ENCODE results near the gene HOXC9.

DNA sequence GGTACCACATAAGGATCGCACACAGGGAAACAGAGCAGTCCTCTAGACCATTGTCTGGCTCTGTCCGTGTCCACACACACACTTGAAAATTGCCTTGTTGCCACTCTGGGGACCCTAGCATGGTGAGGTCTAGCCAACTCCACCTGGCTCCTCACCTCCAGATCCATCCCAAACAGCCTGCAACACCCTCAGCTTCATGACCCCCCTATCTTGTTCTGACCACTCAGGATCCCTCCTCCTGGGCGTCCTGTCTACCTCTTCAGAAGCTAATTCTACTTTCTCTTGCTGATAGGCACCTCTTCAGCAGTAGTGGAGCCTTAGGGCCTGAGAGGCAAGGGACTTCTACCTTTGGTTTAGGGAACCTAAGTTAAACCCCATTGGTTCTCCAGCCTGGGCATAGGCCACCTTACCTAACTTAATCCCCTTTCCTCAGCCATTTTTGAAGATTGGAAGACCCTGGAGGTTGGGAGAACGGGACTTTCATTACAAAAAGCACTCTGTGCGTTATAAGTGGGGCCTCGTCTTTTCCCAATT lies 32.2 kb downstream of the HOXC9 start:
- TF ChIP-seq, protein P1, sequence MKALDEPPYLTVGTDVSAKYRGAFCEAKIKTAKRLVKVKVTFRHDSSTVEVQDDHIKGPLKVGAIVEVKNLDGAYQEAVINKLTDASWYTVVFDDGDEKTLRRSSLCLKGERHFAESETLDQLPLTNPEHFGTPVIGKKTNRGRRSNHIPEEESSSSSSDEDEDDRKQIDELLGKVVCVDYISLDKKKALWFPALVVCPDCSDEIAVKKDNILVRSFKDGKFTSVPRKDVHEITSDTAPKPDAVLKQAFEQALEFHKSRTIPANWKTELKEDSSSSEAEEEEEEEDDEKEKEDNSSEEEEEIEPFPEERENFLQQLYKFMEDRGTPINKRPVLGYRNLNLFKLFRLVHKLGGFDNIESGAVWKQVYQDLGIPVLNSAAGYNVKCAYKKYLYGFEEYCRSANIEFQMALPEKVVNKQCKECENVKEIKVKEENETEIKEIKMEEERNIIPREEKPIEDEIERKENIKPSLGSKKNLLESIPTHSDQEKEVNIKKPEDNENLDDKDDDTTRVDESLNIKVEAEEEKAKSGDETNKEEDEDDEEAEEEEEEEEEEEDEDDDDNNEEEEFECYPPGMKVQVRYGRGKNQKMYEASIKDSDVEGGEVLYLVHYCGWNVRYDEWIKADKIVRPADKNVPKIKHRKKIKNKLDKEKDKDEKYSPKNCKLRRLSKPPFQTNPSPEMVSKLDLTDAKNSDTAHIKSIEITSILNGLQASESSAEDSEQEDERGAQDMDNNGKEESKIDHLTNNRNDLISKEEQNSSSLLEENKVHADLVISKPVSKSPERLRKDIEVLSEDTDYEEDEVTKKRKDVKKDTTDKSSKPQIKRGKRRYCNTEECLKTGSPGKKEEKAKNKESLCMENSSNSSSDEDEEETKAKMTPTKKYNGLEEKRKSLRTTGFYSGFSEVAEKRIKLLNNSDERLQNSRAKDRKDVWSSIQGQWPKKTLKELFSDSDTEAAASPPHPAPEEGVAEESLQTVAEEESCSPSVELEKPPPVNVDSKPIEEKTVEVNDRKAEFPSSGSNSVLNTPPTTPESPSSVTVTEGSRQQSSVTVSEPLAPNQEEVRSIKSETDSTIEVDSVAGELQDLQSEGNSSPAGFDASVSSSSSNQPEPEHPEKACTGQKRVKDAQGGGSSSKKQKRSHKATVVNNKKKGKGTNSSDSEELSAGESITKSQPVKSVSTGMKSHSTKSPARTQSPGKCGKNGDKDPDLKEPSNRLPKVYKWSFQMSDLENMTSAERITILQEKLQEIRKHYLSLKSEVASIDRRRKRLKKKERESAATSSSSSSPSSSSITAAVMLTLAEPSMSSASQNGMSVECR (CRISPR knock-in tag; IDR thresholded peaks at IDR 0.05; ENCODE audit: borderline replicate concordance), result no peak
- TF ChIP-seq CBFB (CRISPR knock-in tag; IDR thresholded peaks at IDR 0.05; ENCODE audit: low read depth), result no peak
- TF ChIP-seq, protein P2, sequence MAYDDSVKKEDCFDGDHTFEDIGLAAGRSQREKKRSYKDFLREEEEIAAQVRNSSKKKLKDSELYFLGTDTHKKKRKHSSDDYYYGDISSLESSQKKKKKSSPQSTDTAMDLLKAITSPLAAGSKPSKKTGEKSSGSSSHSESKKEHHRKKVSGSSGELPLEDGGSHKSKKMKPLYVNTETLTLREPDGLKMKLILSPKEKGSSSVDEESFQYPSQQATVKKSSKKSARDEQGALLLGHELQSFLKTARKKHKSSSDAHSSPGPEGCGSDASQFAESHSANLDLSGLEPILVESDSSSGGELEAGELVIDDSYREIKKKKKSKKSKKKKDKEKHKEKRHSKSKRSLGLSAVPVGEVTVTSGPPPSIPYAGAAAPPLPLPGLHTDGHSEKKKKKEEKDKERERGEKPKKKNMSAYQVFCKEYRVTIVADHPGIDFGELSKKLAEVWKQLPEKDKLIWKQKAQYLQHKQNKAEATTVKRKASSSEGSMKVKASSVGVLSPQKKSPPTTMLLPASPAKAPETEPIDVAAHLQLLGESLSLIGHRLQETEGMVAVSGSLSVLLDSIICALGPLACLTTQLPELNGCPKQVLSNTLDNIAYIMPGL (CRISPR knock-in tag; IDR thresholded peaks at IDR 0.05), result no peak
- TF ChIP-seq, protein P3, sequence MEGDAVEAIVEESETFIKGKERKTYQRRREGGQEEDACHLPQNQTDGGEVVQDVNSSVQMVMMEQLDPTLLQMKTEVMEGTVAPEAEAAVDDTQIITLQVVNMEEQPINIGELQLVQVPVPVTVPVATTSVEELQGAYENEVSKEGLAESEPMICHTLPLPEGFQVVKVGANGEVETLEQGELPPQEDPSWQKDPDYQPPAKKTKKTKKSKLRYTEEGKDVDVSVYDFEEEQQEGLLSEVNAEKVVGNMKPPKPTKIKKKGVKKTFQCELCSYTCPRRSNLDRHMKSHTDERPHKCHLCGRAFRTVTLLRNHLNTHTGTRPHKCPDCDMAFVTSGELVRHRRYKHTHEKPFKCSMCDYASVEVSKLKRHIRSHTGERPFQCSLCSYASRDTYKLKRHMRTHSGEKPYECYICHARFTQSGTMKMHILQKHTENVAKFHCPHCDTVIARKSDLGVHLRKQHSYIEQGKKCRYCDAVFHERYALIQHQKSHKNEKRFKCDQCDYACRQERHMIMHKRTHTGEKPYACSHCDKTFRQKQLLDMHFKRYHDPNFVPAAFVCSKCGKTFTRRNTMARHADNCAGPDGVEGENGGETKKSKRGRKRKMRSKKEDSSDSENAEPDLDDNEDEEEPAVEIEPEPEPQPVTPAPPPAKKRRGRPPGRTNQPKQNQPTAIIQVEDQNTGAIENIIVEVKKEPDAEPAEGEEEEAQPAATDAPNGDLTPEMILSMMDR (IDR thresholded peaks at IDR 0.05), result no peak
- TF ChIP-seq, protein P4, sequence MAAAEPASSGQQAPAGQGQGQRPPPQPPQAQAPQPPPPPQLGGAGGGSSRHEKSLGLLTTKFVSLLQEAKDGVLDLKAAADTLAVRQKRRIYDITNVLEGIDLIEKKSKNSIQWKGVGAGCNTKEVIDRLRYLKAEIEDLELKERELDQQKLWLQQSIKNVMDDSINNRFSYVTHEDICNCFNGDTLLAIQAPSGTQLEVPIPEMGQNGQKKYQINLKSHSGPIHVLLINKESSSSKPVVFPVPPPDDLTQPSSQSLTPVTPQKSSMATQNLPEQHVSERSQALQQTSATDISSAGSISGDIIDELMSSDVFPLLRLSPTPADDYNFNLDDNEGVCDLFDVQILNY (CRISPR knock-in tag; IDR thresholded peaks at IDR 0.05), result no peak
- TF ChIP-seq, protein P5, sequence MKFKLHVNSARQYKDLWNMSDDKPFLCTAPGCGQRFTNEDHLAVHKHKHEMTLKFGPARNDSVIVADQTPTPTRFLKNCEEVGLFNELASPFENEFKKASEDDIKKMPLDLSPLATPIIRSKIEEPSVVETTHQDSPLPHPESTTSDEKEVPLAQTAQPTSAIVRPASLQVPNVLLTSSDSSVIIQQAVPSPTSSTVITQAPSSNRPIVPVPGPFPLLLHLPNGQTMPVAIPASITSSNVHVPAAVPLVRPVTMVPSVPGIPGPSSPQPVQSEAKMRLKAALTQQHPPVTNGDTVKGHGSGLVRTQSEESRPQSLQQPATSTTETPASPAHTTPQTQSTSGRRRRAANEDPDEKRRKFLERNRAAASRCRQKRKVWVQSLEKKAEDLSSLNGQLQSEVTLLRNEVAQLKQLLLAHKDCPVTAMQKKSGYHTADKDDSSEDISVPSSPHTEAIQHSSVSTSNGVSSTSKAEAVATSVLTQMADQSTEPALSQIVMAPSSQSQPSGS (CRISPR knock-in tag; IDR thresholded peaks at IDR 0.05; ENCODE audit: borderline replicate concordance, low read depth), result no peak
- TF ChIP-seq, protein P6, sequence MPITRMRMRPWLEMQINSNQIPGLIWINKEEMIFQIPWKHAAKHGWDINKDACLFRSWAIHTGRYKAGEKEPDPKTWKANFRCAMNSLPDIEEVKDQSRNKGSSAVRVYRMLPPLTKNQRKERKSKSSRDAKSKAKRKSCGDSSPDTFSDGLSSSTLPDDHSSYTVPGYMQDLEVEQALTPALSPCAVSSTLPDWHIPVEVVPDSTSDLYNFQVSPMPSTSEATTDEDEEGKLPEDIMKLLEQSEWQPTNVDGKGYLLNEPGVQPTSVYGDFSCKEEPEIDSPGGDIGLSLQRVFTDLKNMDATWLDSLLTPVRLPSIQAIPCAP (CRISPR knock-in tag; IDR thresholded peaks at IDR 0.05), result no peak
- no peak for TF ChIP-seq EMX1 (CRISPR knock-in tag; IDR thresholded peaks at IDR 0.05)
- no peak for TF ChIP-seq NR2C2 (CRISPR knock-in tag; IDR thresholded peaks at IDR 0.05)
- TF ChIP-seq, protein P7, sequence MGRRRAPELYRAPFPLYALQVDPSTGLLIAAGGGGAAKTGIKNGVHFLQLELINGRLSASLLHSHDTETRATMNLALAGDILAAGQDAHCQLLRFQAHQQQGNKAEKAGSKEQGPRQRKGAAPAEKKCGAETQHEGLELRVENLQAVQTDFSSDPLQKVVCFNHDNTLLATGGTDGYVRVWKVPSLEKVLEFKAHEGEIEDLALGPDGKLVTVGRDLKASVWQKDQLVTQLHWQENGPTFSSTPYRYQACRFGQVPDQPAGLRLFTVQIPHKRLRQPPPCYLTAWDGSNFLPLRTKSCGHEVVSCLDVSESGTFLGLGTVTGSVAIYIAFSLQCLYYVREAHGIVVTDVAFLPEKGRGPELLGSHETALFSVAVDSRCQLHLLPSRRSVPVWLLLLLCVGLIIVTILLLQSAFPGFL (CRISPR knock-in tag; IDR thresholded peaks at IDR 0.05; ENCODE audit: borderline replicate concordance), result no peak
- TF ChIP-seq JUN (CRISPR knock-in tag; IDR thresholded peaks at IDR 0.05), result no peak

All from WTC11 (cell line).